NCI-H128 (cell line): ENCODE measurements around the gene KRT71.
"Not testable (repeated sequence)": the region's sequence is repeated elsewhere in the genome, so short reads cannot be mapped to it uniquely, and the experiment has no call there.

Experiments
- DNase-seq: peaks from one replicate; lab custom pipeline; 2025; ENCODE audit not compliant: unreplicated experiment; lab: John Stamatoyannopoulos, UW

Gene KRT71

GRCh38 chr12:52522346-52523011, 30.5 kb downstream of the KRT71 start:
- DNase-seq = no peak

- no peak for DNase-seq
Observed at GRCh38 chr12:52521568-52522266, 31.2 kb downstream of the KRT71 start.

- DNase-seq = no peak
Observed at GRCh38 chr12:52521175-52521567, 31.8 kb downstream of the KRT71 start.

GRCh38 chr12:52519826-52520662, 32.9 kb downstream of the KRT71 start, which contains the start of gene KRT5:
Gene KRT5, minus strand, starts transcription at chr12:52520394. Its CDS starts 98 bp downstream, at chr12:52520296.
- no peak for DNase-seq

GRCh38 chr12:52519387-52519703, 33.6 kb downstream of the KRT71 start:
- no peak for DNase-seq

- no peak for DNase-seq
Observed at GRCh38 chr12:52518574-52519386, 34.2 kb downstream of the KRT71 start.

- no peak for DNase-seq
Observed at GRCh38 chr12:52517888-52518287, 35.1 kb downstream of the KRT71 start.

- no peak for DNase-seq
Observed at GRCh38 chr12:52517005-52517835, 35.7 kb downstream of the KRT71 start.

DNA sequence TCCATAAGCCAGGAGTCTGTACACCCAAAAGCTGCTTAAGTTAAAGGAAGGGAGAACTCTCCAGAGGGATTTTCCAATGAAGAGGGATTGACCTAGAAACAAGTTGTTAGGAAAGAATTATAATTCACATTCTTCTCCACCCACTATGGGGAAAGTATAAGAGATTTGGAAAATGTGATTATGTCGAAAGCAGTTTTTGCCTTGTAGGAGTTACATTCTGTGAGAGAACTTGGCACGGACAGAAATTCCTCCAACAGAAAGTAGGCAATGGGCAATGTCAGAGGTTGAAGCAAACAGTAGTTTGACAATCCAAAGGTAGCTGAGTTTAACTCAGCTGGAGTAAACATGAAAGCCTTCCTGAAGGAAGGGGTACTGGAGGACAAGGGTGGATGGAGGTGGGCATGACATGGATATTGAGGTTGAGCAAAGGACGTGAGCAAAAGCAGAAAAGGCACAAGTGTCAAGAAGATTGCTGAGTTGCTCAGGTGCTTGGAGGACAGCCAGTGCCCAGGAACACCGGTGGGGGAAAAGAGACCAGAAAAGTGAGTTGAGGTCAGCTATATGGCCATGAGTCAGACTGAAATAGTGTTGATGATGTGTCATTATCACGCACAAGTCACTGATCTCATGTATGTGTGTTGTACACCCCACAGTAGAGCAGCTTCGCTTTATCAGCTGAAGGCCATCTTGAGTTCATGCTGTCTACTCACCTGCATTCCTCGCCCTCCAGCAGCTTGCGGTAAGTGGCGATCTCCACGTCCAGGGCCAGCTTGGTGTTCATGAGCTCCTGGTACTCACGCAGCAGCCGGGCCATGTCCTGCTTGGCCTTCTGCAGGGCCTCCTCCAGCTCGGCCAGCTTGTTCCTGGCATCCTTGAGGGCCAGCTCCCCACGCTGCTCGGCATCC, 36.8 kb downstream of the KRT71 start:
- no peak for DNase-seq

- DNase-seq = no peak
Observed at GRCh38 chr12:52515319-52515646, 37.7 kb downstream of the KRT71 start.

DNA sequence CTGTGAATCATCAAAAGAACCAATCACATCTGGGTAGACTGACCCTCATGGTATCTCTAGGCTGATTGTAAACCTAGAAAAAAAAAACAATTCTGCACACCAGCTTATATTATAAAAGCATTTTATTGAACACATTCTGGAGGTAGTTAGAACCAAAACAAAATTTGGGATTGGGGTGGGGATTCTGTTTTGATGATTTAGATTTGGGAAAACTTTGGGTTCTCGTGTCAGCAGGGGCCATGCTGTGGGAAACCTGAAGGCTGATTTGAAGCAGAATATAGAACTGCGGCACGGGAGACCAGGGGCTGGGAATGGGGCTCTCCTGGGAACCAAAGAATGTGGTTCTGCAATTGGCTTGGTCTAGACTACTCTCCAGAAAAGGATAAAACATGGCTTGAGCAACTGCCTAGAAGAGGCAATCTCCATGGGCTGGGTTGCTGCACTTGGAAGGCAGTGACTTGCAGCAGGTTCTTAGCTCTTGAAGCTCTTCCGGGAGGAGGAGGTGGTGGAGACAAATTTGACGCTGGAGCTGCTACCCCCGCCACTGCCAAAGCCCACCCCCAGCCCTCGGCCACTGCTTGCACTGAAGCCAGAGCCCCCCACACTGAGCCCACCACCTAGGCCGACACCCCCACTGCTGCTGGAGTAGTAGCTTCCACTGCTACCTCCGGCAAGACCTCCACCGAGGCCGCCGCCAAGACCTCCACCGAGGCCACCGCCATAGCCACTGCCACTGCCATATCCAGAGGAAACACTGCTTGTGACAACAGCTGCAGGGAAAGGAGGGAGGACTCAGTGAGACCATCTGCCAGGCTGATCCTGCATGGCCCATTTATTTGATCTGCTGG, 38.2 kb downstream of the KRT71 start:
- no peak for DNase-seq

DNA sequence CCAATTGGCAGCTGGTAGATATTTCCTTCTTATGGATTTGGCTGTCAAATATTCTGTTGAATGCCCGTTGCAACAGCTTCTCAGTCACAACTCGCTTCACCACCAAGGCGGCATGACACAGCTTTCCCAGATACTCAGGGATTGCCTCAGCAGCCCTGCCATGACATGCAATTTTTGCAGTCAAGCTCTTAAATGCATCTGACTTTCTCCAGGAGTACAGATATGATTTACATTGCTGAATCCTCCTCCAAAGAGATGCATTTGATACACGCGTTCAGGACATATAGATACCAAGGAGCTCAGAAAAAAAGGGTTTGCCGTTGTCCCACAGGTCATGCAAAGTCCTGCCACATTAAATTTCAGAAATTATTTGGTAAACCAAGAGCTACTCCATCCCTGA, 39.2 kb downstream of the KRT71 start:
- no peak for DNase-seq

- DNase-seq = no peak
Observed at GRCh38 chr12:52508211-52508610, 44.7 kb downstream of the KRT71 start.

DNA sequence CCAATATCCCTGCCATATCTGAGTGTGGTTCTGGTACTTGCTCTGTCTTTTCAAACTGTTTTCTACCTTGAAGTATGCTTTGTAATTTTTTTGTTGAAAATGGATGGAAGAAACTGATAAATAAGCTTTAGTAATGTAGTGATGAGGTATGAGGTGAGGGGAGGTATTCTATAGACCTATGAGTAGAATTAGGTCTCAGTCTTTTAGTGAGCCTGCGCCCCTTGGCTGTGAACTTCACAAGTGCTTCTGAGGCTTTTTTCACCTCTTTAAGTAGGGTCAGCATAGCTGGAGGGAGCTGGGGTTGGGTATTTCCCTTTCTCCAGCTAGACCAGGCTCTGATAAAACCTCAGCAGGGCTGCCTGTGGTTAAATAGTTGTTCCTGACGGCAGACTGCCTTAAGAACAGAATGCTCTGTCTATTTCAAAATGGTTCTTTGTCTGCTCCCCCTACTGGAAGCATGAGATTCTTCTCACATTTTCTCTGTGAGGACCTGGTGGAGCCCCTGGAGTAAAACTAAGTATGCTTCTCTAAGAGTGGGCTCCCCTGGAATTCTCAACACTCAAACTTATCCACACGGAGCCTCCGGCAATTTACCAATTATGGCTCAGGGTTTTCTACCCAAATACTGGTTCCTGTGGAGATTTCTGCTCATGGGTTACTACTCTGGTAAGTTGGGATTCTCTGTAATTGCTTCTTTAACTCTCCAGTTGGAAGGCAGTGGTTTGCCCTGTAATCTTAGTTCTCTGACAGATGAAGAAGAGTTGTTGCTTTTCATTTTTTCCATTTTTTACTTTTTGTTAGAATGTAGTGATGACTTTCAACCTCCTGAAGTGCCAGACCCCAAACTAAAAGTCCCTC, 45.9 kb downstream of the KRT71 start:
- DNase-seq = no peak

GRCh38 chr12:52502877-52503276, 50.1 kb downstream of the KRT71 start:
- no peak for DNase-seq

GRCh38 chr12:52501490-52501889, 51.5 kb downstream of the KRT71 start:
- DNase-seq = no peak

- DNase-seq = not testable (repeated sequence)
Observed at GRCh38 chr12:52500574-52500973, 52.4 kb downstream of the KRT71 start.
